Dermis blood vessel endothelial cell (primary cell): ENCODE measurements around the gene DPP10. TPM values are rescaled to one million over a fixed set of nuclear protein-coding genes. Genes with fewer than 3 reads are reported as not detected.
A peak's percentile ranks its signal among the peaks of the same experiment; 100 is the strongest.

ENCODE experiments used
- DNase-seq: peaks from one replicate; pipeline ENCODE4 v3.0.0; 2010
- total RNA-seq: library from RNA; depleted of rRNA; stranded (reverse); fragments of >200 nt; gene quantifications from 2 replicates; pipeline ENCODE4 v1.2.3, GENCODE V29; 2014

Gene DPP10
- total RNA-seq, 1 donor from 2014 or later = not detected

- no peak for DNase-seq
Observed at GRCh38 chr2:115162494-115163293, 720.3 kb downstream of the DPP10 start.

- DNase-seq = no peak
Observed at GRCh38 chr2:115163572-115163971, 721.1 kb downstream of the DPP10 start.

- peak; percentile 44 for DNase-seq
Observed at GRCh38 chr2:115165529-115166109, 723.2 kb downstream of the DPP10 start.

GRCh38 chr2:115168457-115168856 is 726.0 kb downstream of the DPP10 start:
- DNase-seq = no peak

GRCh38 chr2:115169814-115170213 is 727.4 kb downstream of the DPP10 start:
- no peak for DNase-seq

- no peak for DNase-seq
Observed at GRCh38 chr2:115171751-115172150, 729.3 kb downstream of the DPP10 start.

- DNase-seq = no peak
Observed at GRCh38 chr2:115174651-115175050, 732.2 kb downstream of the DPP10 start.

GRCh38 chr2:115183144-115183543 is 740.7 kb downstream of the DPP10 start:
- DNase-seq = no peak

GRCh38 chr2:115190459-115190858 is 748.0 kb downstream of the DPP10 start:
- DNase-seq = no peak

- DNase-seq = no peak
Observed at GRCh38 chr2:115194623-115195022, 752.2 kb downstream of the DPP10 start.

GRCh38 chr2:115196587-115196986 is 754.1 kb downstream of the DPP10 start:
- no peak for DNase-seq

GRCh38 chr2:115199966-115200365 is 757.5 kb downstream of the DPP10 start:
- DNase-seq = no peak

- DNase-seq = no peak
Observed at GRCh38 chr2:115201386-115201785, 758.9 kb downstream of the DPP10 start.

- no peak for DNase-seq
Observed at GRCh38 chr2:115208493-115209164, 766.2 kb downstream of the DPP10 start.

- no peak for DNase-seq
Observed at GRCh38 chr2:115214050-115214449, 771.6 kb downstream of the DPP10 start.

- no peak for DNase-seq
Observed at GRCh38 chr2:115219296-115219695, 776.9 kb downstream of the DPP10 start.

- DNase-seq = no peak
Observed at GRCh38 chr2:115234186-115234585, 791.7 kb downstream of the DPP10 start.

- DNase-seq = no peak
Observed at GRCh38 chr2:115234737-115235136, 792.3 kb downstream of the DPP10 start.

- DNase-seq = no peak
Observed at GRCh38 chr2:115248066-115248465, 805.6 kb downstream of the DPP10 start.

GRCh38 chr2:115277366-115277765 is 834.9 kb downstream of the DPP10 start:
- DNase-seq = no peak

- DNase-seq = no peak
Observed at GRCh38 chr2:115285416-115285815, 843.0 kb downstream of the DPP10 start.

- DNase-seq = no peak
Observed at GRCh38 chr2:115290478-115290877, 848.0 kb downstream of the DPP10 start.

- no peak for DNase-seq
Observed at GRCh38 chr2:115292742-115293141, 850.3 kb downstream of the DPP10 start.

GRCh38 chr2:115294999-115295398 is 852.6 kb downstream of the DPP10 start:
- no peak for DNase-seq
